Measurements from ENCODE around the gene ELP4. TPM values are rescaled to one million over a fixed set of nuclear protein-coding genes. Genes with fewer than 3 reads are reported as not detected.

ELP4 gene
- total RNA-seq, 1 experiment from 2014 or later, result 15.2 TPM

- TF ChIP-seq CTCF (conservative IDR thresholded peaks at IDR 0.05), result no peak
- H3K27me3 ChIP-seq (ENCODE audit: insufficient read depth, low read length), result no peaks in the 10 kb centered on the region
- no peak overlapping the region for H3K56ac ChIP-seq (ENCODE audit: insufficient read length, low read depth, low read length)
- H3K4me1 ChIP-seq (ENCODE audit: insufficient read depth, low read length), result 0 out of 2 replicates have a peak, but pooled peaks cover 1% of the 10 kb centered on the region
- DNase-seq, result no peak
- no peak overlapping the region for H2AFZ ChIP-seq (ENCODE audit: low read length)
- no peaks in the 10 kb centered on the region for H3K79me2 ChIP-seq (ENCODE audit: insufficient read depth, low read length)
- H4K91ac ChIP-seq (ENCODE audit: insufficient read length, low read depth, low read length), result no peak overlapping the region
- H3K18ac ChIP-seq (ENCODE audit: insufficient read length, low read depth, low read length), result no peak overlapping the region
- Mint-ChIP-seq H3K36me3 (ENCODE audit: insufficient read depth in 1 of 3, low read depth in 3 of 3) (no peaks in the 10 kb centered on the region; a peak in 1 of 7 replicates), H3K27ac (no peak overlapping the region), H3K4me1 (peaks cover 2% of the 10 kb centered on the region in 2 experiments), H3K4me3 (no peak overlapping the region), H3K9me3 (no peaks in the 10 kb centered on the region), H3K27me3 (ENCODE audit: low read depth) (no peaks in the 10 kb centered on the region)
- H3K27ac ChIP-seq (ENCODE audit: insufficient read length, low read depth, low read length), result no peak overlapping the region
- no peak overlapping the region for H3K4ac ChIP-seq (ENCODE audit: low read depth, low read length)
- no peak overlapping the region for H3K9ac ChIP-seq (ENCODE audit: extremely low read depth, insufficient read length, low read length)
- H4K8ac ChIP-seq (replicated peaks; ENCODE audit: insufficient read length, low read depth, low read length), result no peak overlapping the region
- no peak overlapping the region for H2AK5ac ChIP-seq (ENCODE audit: insufficient read length, low read length)
- no peaks in the 10 kb centered on the region for H3K79me1 ChIP-seq (ENCODE audit: insufficient read depth, low read depth, low read length, poor library complexity, severe bottlenecking)
- H3K14ac ChIP-seq (ENCODE audit: insufficient read depth, low read length), result no peak overlapping the region
- H3K9me3 ChIP-seq (ENCODE audit: control insufficient read depth, low read depth, low read length), result no peaks in the 10 kb centered on the region
- no peak overlapping the region for H2BK120ac ChIP-seq (ENCODE audit: low read depth, low read length, poor library complexity, severe bottlenecking)
- no peaks in the 10 kb centered on the region for H3K23me2 ChIP-seq (ENCODE audit: insufficient read length, low read depth, low read length, poor library complexity, severe bottlenecking)
- WGBS (ENCODE audit: extremely low coverage, insufficient read length, low lambda C conversion rate), result no CpG with 5 or more reads among the region's 1 CpG
- H2BK20ac ChIP-seq (ENCODE audit: low read depth, low read length, poor library complexity, severe bottlenecking), result no peak overlapping the region
- H2BK5ac ChIP-seq (ENCODE audit: insufficient read length, low read length), result no peak overlapping the region
- H2BK15ac ChIP-seq (ENCODE audit: low read depth, low read length), result no peak overlapping the region
- H2BK12ac ChIP-seq (ENCODE audit: insufficient read length, low read depth, low read length), result no peak overlapping the region
- H4K5ac ChIP-seq (ENCODE audit: insufficient read length, low read depth, low read length), result no peak overlapping the region
- no peaks in the 10 kb centered on the region for H4K20me1 ChIP-seq (ENCODE audit: control insufficient read depth, insufficient read depth, insufficient read length)
- no peak overlapping the region for H3K4me2 ChIP-seq (ENCODE audit: insufficient read depth, insufficient read length, low read length)
- H3T11ph ChIP-seq (ENCODE audit: low read length), result no peak overlapping the region
- no peak overlapping the region for H3K23ac ChIP-seq (ENCODE audit: insufficient read length, low read depth, low read length)
Observed at GRCh38 chr11:31687256-31687655, 177.7 kb downstream of the ELP4 start.

All from H9 (cell line).